H4 (cell line): ENCODE results near the gene C1orf185. TPM values are rescaled to one million over a fixed set of nuclear protein-coding genes. Genes with fewer than 3 reads are reported as not detected.

Source experiments
- total RNA-seq: library from RNA; depleted of rRNA; stranded (reverse); fragments of >200 nt; shearing (Covaris generic); gene quantifications from 2 replicates; pipeline ENCODE4 v1.2.3, GENCODE V29; 2014; rRNA removed

The C1orf185 gene
- total RNA-seq, 1 experiment from 2014 or later, result not detected

Other genes starting within 250 kb of the C1orf185 start
- gene FAF1, start 142.0 kb upstream of the C1orf185 start, total RNA-seq, result 91.9 and 97.3 TPM in 2 replicates
- gene CDKN2C, start 132.0 kb upstream of the C1orf185 start, total RNA-seq, result 167 and 185 TPM in 2 replicates
- 115 and 123 TPM in 2 replicates for gene RNF11, start 134.0 kb downstream of the C1orf185 start, total RNA-seq
- 0.83 and 3.5 TPM in 2 replicates for gene TTC39A, start 228.3 kb downstream of the C1orf185 start, total RNA-seq